SW 1271 (cell line): ENCODE results near the gene MAPK7.
A peak's percentile ranks its signal among the peaks of the same experiment; 100 is the strongest.

Experiments
- DNase-seq, 2 experiments: peaks; one replicate each; lab custom pipeline; 2025; lab: John Stamatoyannopoulos, UW

Gene MAPK7

DNA sequence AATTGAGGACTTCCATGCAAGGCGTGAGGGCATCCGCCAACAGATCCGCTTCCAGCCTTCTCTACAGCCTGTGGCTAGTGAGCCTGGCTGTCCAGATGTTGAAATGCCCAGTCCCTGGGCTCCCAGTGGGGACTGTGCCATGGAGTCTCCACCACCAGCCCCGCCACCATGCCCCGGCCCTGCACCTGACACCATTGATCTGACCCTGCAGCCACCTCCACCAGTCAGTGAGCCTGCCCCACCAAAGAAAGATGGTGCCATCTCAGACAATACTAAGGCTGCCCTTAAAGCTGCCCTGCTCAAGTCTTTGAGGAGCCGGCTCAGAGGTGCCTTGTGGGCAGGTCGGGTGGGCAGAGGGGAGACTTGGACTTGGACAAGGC is 3.1 kb downstream of the MAPK7 start:
- no peak for DNase-seq

DNA sequence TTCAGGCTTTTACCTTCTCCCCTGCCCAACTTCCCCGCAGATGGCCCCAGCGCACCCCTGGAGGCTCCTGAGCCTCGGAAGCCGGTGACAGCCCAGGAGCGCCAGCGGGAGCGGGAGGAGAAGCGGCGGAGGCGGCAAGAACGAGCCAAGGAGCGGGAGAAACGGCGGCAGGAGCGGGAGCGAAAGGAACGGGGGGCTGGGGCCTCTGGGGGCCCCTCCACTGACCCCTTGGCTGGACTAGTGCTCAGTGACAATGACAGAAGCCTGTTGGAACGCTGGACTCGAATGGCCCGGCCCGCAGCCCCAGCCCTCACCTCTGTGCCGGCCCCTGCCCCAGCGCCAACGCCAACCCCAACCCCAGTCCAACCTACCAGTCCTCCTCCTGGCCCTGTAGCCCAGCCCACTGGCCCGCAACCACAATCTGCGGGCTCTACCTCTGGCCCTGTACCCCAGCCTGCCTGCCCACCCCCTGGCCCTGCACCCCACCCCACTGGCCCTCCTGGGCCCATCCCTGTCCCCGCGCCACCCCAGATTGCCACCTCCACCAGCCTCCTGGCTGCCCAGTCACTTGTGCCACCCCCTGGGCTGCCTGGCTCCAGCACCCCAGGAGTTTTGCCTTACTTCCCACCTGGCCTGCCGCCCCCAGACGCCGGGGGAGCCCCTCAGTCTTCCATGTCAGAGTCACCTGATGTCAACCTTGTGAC is 3.6 kb downstream of the MAPK7 start:
- DNase-seq = no peak

- no peak for DNase-seq
Observed at GRCh38 chr17:19382531-19383444, 4.5 kb downstream of the MAPK7 start.

DNA sequence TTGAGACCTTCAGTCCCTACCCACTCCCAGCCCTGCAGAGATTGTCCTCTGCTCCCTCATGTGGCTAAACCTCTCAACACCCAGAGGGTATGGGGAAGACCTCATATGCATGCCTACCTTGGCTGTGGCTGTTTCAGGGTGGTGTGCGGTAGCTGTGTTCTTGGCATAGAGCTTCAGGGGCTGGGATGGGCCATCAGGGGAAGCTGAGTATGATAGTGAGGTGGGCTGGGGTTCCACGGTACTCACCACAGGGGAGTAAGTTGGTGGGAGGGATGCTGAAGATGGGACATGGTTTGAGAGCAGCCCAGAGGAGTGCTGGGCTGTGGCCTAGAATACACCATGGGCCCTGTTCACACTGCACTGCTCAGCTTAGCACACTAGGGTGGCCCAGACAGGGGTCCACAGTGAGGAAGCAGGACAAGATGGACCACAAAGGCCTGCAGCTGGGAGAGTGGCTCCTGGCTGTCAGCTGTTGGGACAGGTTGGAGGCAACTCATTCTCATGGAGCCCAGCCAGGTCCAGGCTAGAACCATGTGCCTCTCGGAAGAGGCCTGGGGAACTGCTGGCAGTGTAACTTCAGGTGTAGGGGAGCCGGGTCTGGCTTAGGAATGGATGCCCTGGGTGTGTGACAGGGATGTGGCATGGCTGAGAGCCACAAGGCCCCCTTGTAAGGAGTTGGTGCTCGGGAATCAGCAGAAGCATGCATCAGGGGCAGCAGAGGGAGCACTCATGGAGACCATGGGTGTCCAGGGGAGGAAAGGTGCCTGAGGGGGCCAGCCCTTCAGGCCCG is 5.6 kb downstream of the MAPK7 start:
- no peak for DNase-seq

DNA sequence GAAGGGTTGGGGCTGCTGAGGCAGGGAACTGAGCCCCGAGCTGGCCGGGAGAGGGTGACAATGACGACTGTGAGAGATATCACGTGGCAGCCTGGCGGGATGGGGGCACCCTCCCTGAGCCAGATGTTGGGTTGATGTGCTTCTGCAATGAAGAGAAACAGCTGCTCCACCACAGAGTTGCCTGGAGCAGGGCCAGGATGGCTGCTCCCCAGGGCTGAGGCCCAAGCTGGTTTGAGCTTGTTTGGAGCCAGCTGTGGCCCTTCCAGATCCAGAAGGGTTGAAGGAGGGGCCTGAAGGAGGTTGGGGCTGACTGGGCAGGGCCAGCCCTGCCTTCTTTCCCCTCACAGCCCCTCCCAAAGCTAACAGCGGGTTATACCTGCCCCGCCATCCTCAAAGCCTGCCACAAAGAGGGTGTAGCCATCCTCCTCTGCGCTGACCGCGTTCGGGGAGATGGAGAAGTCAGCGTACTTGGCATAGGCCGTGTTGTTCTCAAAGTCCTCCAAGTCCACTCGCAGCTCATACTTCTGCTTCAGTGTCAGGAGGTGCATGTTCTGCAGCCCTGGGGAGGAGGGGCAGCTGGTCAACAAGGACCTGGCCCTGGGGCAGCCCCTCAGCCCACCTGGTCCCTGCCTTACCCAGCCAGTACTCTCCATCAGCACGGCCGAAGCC is 6.6 kb downstream of the MAPK7 start:
- no peak for DNase-seq

GRCh38 chr17:19385521-19385983 is 7.3 kb downstream of the MAPK7 start:
- no peak for DNase-seq

DNA sequence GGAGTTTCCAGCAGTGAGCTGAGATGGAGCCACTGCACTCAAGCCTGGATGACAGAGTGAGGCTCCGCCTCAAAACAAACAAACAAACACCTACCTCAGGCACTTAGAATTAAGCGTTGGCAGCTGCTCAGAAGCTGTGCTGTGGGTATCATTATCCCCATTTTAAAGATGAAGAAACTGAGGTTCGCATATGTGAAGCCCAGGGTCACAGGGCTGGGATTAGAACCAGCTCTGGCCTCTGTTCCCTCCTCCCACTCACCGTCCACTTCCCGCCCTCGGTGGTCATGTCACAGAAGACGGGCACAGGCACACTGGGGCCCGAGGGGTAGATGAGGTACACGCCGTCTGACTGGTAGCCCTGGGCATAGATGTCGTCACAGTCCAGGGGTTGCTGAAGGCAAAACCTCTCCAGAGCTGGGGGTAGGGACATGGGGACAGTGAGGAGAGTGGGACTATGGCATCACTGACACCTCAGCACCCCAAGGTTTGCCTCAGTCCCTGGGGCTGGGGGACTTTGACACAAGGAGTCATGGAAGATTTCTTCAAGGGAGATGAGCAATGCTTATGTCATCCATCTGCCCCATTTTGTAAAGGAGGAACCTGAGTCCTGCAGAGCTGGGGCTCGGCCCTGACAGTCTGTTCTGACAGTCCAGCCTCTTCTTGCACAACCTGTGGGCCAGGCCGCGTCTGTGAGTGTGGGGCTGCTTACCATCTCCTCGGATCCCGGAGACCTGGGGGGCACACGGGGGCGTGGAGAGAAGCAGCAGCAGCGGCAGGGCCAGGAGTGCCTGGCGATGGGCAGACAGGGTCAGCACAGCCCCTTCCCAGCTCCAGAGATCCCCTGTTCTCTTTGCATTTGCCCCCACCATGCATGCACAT is 8.0 kb downstream of the MAPK7 start:
- peak; percentile 41 for DNase-seq

DNA sequence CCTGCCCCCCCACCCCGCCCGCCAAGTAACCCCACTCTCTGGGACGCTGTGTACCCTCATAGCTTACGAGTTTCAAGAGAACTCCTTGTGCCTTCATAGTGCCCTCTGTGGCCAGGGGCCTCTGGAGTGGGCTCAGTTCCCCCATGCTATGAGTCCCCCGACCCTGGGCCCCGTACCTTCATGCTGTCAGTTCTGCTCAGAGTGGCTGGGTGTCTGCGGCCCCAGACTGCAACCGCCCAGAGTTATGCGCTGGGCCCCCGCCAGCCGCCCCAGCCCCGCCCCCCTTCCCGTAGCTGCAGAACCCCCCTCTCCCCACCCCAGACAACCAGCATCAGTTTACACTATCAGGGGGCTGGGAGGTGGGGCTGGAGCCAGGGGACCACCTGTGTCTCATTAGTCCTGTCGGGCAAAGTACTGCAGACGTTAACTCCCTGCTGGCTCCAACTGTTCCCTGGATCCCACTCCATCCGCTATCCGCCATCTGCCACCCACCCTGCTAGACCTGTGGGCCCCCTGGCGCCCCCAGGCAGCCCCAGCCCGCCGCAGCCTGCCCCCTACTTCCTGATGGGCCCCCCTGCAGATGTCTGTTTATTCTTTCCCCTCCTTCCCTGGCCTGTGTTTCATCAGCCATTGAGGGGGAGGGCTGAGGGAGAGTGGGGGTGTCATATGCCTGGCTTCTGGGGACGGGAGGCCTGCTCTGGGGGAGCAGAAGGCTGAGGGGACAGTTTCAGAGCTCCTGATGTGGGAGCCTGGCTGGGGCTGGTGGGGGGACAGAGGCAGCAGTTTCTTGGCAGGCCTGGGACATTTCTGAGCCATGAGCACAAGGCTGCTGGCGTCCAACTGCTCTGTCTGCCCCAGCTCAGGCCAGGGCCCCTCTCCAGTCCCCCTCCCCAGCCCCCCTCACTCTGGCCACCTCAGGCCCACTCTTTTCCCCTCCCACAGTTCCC is 8.9 kb downstream of the MAPK7 start, which contains the start of gene MFAP4:
MFAP4 (minus strand) TSS at position 217 of the 947 bp plus-strand sequence; CDS start at position 182, 35 bp downstream.
- DNase-seq = no peak

DNA sequence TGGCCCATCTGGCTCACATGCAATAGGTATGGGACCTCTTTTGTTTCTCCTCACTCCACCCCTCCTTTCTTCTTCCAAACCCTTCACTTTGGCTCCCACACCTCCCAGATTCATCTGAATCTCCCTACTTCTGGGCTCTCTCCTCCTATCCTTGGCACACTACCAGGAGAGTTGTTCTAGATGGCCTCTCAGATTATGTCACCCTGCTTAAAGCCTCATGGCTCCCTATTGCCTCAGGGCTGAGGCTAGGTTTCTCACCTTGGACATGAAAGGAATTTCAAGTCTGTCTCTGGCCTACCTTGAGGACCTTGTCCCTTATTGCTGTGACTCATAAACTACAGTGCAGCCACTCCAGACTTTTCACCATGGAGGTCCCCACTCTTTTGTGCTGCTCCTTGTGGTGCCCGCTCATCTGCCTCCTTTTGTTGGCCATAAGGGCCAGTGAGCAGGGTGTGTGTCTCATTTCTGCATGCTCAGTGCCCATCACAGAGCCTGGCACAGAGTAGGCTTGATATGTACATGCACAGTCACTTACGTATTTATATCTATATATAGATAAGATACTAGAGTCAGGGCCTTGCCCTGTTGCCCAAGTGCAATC is 9.7 kb downstream of the MAPK7 start:
- DNase-seq = no peak

- no peak for DNase-seq
Observed at GRCh38 chr17:19388791-19389785, 10.8 kb downstream of the MAPK7 start.

GRCh38 chr17:19390951-19391350 is 12.7 kb downstream of the MAPK7 start:
- DNase-seq = no peak

- DNase-seq = no peak
Observed at GRCh38 chr17:19391432-19391831, 13.1 kb downstream of the MAPK7 start.

- no peak for DNase-seq
Observed at GRCh38 chr17:19392303-19392702, 14.0 kb downstream of the MAPK7 start.

DNA sequence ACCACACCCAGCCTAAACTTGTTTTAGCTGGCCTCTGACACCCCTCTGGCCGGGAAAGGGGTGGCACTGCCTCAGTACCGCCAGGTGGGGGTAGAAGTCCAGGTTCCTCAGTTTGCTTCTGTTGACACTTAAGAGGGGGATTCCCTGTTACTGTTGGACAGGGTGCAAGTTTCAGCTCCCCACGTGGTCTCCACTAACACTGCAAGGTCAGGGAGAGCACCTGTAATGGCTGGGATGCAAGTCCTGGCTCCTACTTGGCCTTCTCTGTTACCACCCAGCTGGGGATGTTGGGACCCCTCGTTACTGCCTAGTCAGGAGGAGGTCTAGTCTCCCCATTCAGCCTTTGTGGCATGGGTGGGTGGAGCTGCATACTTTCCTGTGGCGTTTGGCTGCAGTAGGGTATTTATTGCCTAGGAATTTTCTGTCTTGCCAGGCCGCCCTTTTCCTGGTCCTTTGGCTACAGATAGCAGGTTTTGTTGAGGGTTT is 19.3 kb downstream of the MAPK7 start:
- no peak for DNase-seq

DNA sequence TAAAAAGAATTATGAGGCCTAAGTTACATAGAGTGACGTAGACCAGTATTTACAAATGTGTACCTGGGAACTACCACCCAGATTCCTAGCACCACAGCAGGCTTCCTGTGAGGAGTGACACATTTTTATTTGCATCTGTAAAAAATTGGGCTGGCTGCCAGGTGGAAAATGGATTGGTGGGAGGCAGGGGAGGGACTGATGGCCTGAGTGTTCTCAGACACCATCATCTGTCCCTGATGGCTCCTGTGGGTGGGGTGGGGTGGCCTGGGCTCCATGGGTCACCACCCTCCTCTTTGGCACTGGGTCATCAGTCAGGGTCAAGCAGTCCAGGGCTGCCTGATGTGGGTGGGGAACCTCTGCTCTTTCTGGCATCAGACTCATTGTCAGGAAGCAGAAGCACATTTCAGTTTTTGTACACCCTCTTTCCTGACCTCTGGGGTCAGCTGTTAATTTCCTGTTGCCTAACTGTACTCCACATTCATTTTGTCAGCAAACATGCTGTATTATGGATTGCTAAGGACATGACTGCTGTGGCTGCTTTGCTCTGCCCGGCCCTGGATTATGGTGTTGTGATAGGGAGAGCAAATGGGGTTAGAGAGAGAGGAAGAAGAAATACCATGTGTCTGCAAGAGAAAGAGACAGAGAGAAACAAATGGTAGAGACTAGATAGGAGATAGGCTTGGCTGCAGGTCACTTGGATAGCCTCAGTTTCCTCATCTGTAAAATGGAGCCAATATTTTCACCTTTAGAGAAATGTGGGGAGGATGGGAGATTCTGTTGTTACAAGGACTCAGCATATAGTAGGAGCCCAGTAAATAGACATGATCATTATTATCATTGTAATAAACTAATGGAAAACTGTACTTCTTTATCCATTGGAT is 20.2 kb downstream of the MAPK7 start:
- DNase-seq = no peak

GRCh38 chr17:19399750-19400450 is 21.6 kb downstream of the MAPK7 start:
- no peak for DNase-seq
